Parathyroid adenoma (tissue), 2 donors: ENCODE measurements around the gene ARHGAP1.
"Not testable (repeated sequence)": the region's sequence is repeated elsewhere in the genome, so short reads cannot be mapped to it uniquely, and the experiment has no call there.

Experiments used
- H2AFZ ChIP-seq: fragments of 300-600 bp; sonication (generic); one replicate; pipeline ENCODE4 v1.7.0; 2017; ENCODE audit warnings: antibody characterized with exemption, mild to moderate bottlenecking
- H3K27ac ChIP-seq: fragments of 300-600 bp; sonication (generic); one replicate; pipeline ENCODE4 v1.7.0; 2017
- H3K27me3 ChIP-seq: fragments of 300-600 bp; sonication (generic); one replicate; pipeline ENCODE4 v1.7.0; 2017; ENCODE audit warnings: low read length; ENCODE audit not compliant: control insufficient read depth, insufficient read depth
- H3K36me3 ChIP-seq: fragments of 300-600 bp; sonication (generic); one replicate; pipeline ENCODE4 v1.7.0; 2017; ENCODE audit warnings: low read length; ENCODE audit not compliant: control insufficient read depth, insufficient read depth
- H3K4me1 ChIP-seq: fragments of 300-600 bp; sonication (generic); one replicate; pipeline ENCODE4 v1.7.0; 2017; ENCODE audit warnings: control low read depth
- H3K4me2 ChIP-seq: fragments of 300-600 bp; sonication (generic); one replicate; pipeline ENCODE4 v1.7.0; 2017; ENCODE audit warnings: low read length
- H3K4me3 ChIP-seq: fragments of 300-600 bp; sonication (generic); one replicate; pipeline ENCODE4 v1.7.0; 2017; ENCODE audit warnings: low read depth, low read length
- H3K79me2 ChIP-seq: fragments of 300-600 bp; sonication (generic); one replicate; pipeline ENCODE4 v1.7.0; 2017; ENCODE audit warnings: control low read depth
- H3K9ac ChIP-seq: fragments of 300-600 bp; sonication (generic); one replicate; pipeline ENCODE4 v1.7.0; 2017; ENCODE audit warnings: mild to moderate bottlenecking
- H3K9me3 ChIP-seq: fragments of 300-600 bp; sonication (generic); one replicate; pipeline ENCODE4 v1.7.0; 2017; ENCODE audit warnings: low read length; ENCODE audit not compliant: control insufficient read depth
- CTCF ChIP-seq: fragments of 300-600 bp; sonication (generic); IDR thresholded peaks from one replicate; pipeline ENCODE4 v1.7.0; 2017; ENCODE audit warnings: antibody characterized with exemption, mild to moderate bottlenecking
- donor health status: primary hyperparathyroidism.

Gene ARHGAP1

GRCh38 chr11:46721286-46721685 lies 20.9 kb upstream of the ARHGAP1 start:
- Histone ChIP-seq H3K79me2 (no peaks in the 10 kb centered on the region), H3K4me1 (no peaks in the 10 kb centered on the region), H3K27me3 (no peaks in the 10 kb centered on the region), H3K4me3 (no peak overlapping the region), H3K27ac (no peak overlapping the region), H2AFZ (no peak overlapping the region), H3K4me2 (no peak overlapping the region), H3K36me3 (no peaks in the 10 kb centered on the region), H3K9ac (no peak overlapping the region), H3K9me3 (no peaks in the 10 kb centered on the region)
- no peak for TF ChIP-seq CTCF

DNA sequence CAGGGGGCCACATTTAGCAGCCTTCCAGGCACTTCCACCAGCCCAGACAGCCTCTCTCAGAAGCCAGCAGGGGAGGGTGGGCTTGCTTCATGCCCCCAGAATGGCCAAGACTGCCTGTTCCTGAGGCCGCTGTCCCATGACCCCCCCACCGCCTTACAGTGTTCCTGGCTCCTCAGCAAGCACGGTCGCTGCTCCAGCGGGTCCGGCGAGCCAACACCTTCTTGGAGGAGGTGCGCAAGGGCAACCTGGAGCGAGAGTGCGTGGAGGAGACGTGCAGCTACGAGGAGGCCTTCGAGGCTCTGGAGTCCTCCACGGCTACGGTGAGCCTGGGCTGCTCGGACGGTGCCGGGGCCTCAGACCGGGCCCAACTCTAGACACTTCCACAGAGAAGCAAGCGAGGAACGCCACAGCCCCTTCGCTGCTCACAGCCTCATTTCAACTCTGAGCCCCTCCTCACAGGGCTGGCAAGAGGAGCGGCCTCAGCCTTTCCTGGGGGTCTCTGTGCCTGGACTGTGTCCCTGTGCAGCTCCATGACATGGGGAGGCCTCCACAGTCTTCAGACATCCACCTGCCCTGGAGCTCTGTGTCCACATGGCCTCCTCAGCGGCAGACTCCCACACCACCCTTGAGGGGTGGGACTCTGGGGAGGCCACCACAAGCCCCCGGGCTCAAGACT lies 19.3 kb upstream of the ARHGAP1 start:
- H3K4me1 ChIP-seq = no peaks in the 10 kb centered on the region
- H3K9me3 ChIP-seq = no peaks in the 10 kb centered on the region
- no peak overlapping the region for H3K9ac ChIP-seq
- H3K79me2 ChIP-seq = no peaks in the 10 kb centered on the region
- no peak overlapping the region for H3K27ac ChIP-seq
- no peak overlapping the region for H2AFZ ChIP-seq
- H3K36me3 ChIP-seq = no peaks in the 10 kb centered on the region
- TF ChIP-seq CTCF = no peak
- H3K27me3 ChIP-seq = no peaks in the 10 kb centered on the region
- H3K4me2 ChIP-seq = no peak overlapping the region
- H3K4me3 ChIP-seq = no peak overlapping the region

DNA sequence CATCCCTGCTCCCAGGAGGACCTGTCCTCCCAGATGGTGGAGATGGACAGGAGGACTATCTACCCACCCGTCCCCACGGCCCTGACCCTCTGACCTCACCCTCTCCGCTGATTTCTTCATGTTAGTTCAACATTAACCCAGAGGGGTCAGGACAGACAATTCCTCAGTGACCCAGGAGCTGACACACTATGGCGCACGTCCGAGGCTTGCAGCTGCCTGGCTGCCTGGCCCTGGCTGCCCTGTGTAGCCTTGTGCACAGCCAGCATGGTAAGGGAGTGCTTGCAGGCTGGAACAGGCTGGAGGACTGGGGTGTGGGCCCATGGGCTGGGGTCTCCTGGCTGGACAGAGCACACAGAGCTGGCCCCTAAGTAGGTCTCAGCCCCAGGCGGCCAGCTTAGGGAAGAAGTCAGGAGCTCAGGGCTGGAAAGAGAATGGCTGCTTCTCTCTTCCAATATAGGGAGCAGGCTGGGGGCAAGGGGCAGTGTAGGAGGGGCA lies 18.7 kb upstream of the ARHGAP1 start, which contains the start of gene F2:
TSS of gene F2 (plus strand) at position 166 of the 495 bp plus-strand sequence. CDS start at position 189, 23 bp downstream.
- Histone ChIP-seq H3K36me3 (no peaks in the 10 kb centered on the region), H3K9me3 (no peaks in the 10 kb centered on the region), H3K79me2 (no peaks in the 10 kb centered on the region), H3K4me2 (no peak within 1 kb of the TSS), H3K9ac (no peak within 1 kb of the TSS), H2AFZ (no peak within 1 kb of the TSS), H3K4me3 (no peak within 1 kb of the TSS), H3K27ac (no peak within 1 kb of the TSS), H3K27me3 (no peaks in the 10 kb centered on the region), H3K4me1 (no peaks in the 10 kb centered on the region)
- TF ChIP-seq CTCF = no peak

DNA sequence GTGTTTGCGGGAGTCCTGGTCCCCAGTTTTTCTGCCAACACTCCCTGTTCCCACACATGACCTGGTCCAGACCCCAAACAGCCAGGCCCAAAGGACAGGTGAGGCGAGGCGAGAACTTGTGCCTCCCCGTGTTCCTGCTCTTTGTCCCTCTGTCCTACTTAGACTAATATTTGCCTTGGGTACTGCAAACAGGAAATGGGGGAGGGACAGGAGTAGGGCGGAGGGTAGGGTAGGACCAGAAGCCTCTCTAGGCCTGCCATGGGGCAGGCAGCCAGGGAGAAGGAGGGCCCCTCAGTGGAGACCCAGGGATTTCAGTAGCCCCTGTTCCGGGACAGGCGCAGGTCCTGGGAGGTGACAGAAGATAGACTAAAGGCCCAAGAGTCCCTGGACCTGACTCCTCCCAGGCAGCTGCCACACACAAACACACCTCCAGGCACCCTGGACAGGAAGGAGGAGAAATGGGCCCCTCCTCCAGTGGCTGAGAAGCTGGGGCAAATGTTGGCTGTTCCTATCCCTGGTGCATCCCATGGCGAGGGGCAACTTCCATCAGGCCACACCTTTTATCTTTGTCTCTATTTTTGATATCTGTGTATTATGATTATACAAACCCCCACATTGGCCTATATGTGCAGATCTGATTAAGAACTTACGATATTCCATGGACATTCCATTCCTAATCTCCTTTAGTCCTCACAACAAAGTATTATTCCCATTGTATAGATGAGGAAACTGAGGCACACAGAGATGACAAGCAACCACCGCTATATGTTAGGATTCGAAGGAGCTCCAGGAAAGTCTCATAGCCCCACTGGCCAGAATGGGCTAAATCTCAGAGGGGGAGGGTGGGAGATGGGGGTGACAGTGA lies 18.0 kb upstream of the ARHGAP1 start:
- Histone ChIP-seq H3K27me3 (no peaks in the 10 kb centered on the region), H3K79me2 (no peaks in the 10 kb centered on the region), H3K9me3 (no peaks in the 10 kb centered on the region), H3K27ac (no peak overlapping the region), H3K9ac (no peak overlapping the region), H2AFZ (no peak overlapping the region), H3K4me2 (no peak overlapping the region), H3K4me1 (no peaks in the 10 kb centered on the region), H3K36me3 (no peaks in the 10 kb centered on the region), H3K4me3 (no peak overlapping the region)
- no peak for TF ChIP-seq CTCF

GRCh38 chr11:46717825-46718154 lies 17.4 kb upstream of the ARHGAP1 start:
- H3K27me3 ChIP-seq, H3K79me2 ChIP-seq, H3K9me3 ChIP-seq, H3K27ac ChIP-seq, H2AFZ ChIP-seq, H3K4me2 ChIP-seq, H3K36me3 ChIP-seq, H3K4me3 ChIP-seq, H3K9ac ChIP-seq, H3K4me1 ChIP-seq: not testable (repeated sequence)
